ENCODE data around the gene EEF1G.
A peak's percentile ranks its signal among the peaks of the same experiment; 100 is the strongest.
"Not testable (repeated sequence)": the region's sequence is repeated elsewhere in the genome, so short reads cannot be mapped to it uniquely, and the experiment has no call there.

The EEF1G gene

DNA sequence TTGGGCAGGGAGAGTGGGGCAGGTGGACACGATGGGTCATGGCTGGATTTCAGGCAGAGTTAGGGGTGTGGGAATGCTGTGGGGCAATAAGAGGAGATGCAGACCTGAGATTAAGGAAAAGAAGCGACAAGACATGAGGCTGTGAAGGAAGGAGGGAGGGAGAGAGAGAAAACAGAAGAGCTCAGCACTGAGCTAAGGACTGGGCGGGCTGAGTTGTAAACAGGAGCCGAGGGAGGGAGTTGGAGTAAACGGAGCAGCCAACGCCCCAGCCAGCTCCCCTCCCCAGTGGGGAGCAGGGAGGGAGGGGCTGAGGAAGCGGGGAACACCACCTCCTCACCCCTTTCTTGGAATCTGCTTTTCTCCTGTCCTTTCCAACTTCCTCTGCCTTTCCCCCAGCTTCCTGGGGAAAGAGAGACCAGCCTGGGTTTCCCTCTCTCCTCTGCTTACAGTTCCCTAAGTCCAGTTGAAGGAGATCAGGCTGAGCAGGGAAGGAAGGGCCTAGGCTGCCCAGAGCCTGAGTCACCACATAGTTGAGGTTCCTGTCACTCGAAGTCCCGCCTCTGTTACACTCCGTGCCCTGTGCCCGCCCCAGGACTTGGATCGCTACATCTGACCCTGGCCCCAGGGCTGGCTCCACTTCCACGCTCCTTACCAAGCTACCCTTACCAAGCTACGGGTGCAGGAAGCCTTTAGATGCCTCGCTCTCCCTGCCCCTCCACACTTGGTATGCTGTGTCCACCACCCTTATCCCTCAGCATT is 20.4 kb downstream of the EEF1G start:
- DNase-seq: peak; percentile 58

DNA sequence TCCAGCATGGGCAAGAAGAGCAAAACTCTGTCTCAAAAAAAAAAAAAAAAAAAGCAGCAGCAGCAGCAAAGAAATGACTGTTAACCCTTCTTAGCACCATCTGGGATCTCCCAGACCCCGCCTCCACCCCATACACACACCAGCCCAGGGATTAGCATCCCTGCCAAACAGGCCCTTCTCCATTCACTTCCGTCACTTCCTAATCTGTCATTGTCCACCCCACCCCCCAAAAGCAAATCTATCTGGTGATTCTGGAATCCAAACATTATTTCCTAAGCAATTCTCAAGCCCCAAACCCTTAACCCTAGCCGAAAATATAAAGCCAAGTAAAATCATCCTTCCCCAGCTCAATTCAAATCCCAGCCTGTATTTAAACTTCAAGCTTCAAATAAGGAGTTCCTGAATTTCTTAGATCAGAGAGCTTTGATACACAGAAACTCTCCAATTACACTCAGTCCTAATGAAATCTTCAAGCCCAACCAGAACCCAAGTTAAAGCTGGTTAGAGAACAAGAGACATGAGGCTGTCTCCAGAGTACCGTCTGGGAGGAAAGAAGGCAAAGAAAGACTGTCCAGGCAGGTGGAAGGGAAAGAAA is 21.1 kb downstream of the EEF1G start:
- no peak for DNase-seq

DNA sequence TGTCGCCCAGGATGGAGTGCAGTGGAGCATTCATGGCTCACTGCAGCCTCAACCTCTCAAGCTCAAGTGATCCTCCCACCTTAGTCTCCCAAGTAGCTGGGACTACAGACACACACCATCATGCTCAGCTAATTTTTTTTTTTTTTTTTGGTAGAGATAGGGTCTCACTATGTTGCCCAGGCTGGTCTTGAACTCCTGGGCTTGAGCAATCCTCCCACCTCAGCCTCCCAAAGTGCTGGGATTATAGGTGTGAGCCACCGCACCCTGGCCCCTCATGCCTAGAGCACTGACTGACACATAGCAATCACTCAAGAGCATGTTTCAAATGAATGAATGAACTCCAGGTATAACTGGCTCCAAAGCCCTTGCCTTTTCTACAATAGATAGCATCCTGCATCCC is 23.2 kb downstream of the EEF1G start:
- DNase-seq: not testable (repeated sequence)

DNA sequence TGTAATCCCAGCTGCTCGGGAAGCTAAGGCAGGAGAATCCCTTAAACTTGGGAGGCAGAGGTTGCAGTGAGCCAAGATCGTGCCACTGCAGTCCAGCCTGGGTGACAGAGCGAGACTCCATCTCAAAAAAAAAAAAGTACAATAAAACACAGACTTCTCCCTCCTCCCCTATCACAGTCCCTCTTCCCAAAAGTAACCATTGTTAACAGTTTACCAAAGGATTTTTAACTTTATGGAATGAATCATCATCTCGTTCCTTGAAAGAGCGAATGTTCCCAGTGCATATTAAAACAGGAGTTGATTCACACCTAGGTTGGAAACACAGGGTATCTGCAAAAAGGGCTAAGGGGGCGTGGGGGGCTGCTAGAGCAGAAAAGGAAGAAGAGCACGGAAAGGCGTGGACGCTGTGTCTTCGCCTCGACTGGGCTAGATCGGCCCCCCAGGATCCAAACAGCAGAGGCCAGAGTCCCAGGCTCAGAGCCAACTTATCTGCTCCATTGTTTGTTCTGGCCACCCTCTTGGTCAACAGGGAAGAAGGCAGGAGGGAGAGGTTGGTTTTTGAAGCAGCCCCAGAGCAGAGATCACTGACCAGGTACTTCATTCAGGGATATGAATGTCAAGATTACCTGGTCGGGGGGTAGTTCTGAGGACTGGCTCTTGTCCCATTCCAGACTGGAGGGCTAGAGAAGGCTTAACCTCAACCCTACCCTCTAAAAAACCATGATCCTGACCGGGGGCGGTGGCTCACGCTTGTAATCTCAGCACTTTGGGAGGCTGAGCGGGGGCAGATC is 25.0 kb downstream of the EEF1G start:
- no peak for DNase-seq

DNA sequence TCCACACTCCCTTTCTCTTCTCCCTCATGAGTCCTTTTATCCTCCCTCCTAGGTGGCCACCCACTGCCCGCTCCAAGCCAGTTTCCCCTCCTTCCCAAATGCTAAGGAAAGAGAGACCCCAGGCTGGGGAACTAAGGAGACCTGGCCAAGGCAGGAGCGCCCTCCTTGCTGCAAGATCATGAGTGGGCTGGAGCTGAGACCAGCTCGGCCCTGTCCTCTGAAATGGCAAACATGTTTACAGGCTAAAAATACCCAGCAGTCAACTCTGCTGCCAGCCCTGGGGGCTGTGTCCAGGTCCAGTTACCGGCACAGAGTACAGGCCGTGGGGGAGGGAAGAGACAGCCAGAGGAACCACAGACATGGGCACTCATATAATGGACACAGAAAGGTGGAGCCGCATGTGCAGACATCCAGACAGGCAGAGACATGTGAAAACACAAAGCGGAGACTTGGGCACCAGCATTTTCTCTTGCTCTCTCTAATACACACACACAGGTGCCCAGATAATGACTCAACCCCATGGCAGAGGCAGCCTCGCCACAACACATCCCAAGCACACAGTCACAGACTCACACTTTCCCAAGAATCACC is 25.9 kb downstream of the EEF1G start:
- DNase-seq: no peak

DNA sequence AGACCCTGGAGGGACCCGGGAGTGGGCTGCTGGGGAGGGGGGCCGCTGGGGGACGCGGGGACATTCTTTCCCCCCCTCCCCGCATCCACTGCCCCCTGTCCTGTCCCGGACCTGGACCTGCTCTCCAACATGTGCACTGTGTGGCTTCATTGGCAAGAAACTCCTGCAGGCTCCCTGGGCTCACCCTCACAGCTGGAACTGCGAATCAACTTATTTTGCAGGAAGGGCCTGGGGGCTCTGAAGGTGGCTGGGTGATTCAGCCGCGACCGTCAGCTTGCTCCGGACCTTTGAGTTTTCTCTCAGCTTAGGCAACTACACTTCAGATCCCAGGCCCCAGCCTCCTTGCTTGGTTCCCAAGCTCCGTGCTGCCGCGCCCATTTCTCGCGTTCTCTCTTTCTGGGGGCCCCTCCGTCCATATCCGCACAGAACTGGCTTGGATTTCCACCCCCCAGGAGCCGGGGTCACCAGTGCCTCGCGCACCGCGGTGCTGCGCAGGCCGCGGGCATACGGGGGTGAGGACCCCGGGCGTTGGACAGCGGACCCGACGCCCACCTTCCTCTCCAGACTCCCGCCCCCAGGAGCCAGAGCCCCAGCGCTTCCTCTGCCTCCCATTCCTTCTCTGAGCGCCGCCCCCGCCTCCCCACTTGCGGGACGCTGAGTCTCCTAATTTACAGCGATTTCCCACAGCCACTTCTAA is 26.6 kb downstream of the EEF1G start:
- DNase-seq: no peak

DNA sequence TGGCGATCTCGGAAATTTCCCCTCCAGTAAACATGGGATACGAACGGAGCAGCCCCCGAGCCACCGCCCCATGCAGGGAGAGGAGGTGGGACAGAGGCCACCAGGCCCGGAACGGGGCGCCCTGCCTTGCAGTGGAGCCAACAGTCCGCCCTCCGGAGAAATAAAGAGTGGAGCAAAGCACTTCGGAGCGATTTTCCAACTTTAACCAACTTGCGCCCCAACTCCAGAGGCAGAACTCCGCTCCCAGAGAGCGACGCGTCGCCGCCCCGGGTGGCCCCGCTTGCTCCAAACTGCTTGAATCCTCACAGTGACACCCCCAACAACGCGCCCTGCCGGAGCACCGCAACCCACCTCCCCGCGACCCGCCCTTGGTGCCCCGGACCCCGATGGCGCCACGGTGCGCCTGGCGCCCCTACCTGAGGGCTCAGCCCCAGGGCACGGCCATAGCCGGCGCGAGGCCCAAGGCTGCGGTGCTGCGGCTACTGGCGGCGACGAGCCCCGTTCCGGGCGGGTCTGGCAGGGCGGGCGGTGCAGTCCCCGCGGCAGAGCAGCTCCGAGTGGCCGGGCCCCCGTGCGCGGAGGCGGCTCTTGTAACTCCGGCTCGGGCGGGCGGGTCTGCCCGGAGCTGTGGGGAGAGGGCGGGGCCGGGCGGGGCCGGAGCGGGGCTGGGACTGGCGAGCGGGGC is 27.3 kb downstream of the EEF1G start, which contains the start of gene AHNAK:
Gene AHNAK, minus strand, starts transcription at position 563 of the 685 bp plus-strand sequence. CDS start 10,708 bp downstream, outside the sequence.
- peak; percentile 64 for DNase-seq

DNA sequence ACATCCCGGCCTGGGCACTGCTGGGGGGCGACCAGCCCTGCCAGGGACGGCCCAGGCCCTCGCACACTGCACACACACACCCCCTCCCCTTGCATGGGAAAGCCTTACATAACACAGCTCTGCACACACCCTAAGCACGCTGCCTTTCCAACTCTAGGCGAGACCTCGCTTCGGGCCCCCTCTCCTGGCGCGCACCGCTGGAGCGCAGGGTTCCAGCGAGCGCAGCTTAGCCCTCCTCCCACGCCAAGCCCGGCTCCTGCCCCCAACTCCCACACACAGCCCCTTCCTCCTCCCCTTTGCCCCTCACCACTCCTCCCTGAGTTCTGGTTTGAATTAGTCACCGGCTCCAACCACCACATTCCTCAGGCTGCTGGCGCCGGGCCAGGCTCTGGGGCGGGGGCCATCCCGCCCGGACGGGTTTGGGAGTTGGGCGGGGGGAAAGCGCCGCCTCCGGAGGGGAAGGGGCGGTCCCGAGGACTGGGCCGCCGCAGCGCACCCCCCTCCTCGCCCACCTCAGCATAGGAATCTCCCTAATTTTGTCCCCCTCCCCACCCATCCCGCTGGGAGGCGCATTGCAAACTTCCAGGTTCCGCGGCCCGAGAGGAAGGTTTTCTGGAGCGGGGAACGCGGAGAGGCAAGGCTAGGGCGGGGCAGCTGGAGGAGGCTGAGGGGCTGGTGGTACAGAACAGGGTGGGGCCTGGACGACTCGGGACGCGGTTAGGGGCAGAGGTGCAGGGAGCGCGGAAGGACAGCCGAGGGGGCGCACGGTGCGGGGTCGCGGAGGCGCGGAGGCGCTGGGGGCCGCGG is 28.1 kb downstream of the EEF1G start:
- no peak for DNase-seq

DNA sequence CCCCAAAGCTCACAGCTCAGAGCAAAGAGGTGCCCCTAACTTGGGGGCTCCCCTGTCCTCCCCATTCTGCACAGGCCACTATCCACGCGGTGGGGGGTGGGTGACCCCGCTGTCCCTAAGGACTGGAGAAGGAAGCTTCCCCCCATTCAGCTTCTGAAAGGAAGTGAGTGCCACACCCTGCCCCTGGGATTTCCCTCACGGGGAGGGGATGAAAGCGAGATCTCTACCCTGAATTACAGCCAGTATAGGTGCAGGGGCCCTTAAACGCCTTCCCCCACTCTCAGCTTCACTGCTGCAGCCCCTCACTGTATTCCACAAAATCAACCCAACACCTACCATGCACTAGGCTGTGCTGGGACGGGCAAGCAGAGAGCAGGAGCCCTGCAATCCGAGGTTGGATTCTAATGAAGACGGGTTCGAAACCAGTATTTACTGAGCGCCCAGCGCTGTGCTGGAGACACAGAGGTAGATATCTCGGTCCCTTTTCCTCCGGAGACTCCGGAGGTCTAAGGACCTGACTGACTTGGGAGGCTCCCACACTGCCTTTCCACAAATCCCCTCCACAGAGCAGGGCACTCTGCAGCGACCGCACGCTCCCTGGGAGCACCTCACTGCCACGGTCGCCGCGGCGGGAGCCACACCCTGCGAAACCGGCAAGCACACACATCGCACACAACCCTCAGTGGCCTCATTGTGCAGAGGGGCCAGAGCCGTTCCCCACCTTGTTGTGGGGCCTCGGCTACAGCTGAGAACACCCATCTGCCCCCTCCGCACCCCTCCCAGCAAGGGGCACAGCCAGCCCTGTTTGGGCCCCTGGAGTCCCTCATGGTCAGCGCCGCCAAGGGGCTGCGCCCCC is 28.9 kb downstream of the EEF1G start:
- no peak for DNase-seq

DNA sequence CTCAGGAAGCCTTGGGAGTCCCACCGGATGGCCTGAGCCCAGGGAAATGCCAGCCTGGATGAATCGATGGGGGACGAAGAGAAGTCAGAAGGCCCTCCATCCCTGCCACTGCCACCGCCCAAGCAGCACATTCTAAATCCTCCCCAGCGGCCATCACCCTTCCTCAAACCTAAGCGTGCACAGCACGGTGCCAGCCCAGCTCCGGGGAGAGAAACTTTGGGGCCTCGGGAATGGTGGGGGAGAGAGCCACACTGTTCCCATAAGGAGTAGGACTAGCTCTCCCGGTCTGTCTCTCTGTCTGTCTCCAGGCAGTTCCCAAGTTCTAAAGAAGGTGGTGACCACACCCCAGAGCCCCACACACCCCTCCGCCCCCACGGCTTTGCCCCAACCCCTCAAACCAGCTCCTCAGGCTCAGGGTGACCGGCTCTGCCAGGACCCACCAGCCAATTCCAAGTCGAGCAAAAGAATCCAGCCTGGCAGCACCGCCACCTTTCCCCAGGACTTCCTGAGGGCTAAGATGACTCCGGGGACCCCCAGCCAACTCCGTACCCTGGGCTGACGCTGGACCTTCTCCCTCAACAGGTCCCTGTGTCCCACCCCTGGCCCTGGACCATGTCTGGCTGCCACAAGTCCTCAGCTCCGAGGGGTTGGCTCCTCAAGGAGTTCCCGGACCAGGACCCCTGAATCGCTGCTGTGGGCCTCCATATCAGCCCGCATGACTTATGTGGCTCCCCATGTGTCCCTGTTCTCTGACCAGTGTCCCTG is 29.8 kb downstream of the EEF1G start:
- DNase-seq: no peak

DNA sequence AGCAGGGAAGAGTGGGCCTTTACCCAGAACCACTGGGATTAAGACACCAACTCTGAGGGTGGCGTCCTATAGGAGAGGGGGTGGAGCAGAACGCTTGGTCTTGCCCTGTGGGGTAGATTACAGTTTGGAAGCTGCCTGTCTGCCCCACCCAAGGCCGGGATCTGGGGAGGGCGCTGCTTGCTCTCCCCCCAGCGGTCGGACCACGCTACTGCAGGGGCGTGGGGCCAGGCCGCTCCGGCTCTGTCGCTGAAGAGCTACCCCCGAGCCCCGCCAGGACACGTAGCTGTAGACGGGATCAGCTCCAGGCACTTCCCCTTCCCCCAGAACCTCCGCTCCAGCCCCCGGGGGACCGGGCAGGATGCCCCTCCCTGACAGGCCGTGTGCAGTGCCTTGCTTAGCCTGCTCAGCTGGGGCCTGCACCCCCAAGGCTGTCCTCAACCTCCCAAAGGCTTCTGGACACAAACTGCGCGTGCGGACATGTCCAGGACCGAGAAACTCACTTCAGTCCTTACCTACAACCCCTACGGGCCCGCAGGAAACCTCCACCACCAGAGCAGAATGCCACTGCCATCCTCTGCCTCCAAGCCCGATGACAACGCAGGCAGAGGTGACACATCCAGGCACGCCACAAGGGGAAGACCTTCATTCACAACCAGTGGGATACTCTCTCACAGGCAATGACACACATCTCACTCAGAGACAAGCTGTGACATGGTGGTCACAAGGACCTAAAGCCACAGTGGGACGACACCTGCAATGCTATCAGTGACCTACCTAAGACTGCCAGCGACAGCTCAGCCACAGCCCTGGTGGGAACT is 30.7 kb downstream of the EEF1G start:
- peak; percentile 63 for DNase-seq

DNA sequence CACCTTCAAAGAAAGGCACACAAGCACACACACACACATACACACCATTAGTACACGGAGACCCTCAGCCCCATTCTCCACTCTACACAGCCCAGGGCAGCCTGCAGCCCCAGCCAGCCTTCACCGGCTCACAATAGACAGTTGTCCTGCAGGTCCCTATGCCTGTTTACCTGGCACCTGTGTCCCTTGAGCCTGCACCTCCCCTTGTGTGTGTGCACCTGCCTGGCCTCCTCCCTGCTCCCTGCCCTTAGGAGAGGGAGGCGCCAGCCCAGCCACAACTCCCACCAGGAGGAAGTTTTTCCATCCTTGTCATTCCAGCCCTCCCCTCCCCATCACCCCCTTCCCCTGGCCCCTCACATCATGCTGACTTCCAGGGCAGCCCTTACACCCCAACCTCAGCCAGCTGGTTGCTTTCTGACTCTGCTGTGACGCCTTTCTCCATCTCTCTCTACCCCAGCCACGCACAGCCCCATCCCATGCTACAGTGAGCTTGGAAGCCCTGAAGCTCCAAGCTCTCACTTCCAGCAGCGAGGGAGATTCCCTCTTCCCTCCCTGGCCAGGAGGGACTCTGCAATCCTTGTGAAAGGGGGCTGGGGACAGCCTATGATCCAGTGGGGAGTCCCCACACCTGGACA is 31.5 kb downstream of the EEF1G start:
- DNase-seq: no peak

DNA sequence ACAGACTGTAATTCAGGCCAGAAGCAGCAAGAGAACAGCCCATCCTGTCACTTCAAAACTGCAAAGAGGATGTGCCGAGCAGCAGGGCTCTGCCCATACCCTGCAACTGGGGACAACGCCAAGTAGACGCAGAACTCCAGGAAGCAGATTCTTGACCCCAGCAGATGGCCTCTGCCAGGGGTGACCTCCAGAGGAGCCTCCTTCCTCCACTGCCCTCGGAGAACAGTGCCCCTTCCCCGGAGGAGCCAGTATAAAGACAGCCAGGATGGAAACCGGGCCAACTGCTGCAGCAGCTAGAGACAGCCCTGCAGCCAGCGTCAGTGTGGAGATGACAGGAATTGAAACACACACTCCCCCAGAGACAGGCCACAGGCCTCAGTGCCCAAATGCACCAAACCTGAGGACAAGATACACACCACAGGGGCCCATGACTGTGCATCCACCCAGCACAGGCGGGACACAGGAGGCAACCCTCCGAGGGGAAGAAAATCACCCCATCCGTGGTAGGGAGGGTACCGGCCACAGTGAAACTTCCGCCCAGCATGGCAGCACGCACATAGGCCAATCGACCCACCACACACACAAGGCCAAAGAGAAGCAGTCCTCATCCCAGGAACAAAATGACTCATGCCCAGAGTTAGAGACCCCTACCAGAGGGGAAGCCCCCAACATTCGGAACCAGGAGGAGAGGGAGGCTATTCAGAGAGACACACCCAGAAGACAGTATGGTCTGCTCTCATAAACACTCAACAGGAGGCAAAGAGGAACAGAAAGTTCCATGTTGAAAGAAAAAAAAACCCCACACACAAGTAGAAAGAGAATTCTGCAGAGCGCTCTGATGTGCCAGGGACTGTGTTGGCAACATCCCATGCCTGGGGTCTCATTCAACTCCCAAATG is 32.6 kb downstream of the EEF1G start:
- DNase-seq: no peak

DNA sequence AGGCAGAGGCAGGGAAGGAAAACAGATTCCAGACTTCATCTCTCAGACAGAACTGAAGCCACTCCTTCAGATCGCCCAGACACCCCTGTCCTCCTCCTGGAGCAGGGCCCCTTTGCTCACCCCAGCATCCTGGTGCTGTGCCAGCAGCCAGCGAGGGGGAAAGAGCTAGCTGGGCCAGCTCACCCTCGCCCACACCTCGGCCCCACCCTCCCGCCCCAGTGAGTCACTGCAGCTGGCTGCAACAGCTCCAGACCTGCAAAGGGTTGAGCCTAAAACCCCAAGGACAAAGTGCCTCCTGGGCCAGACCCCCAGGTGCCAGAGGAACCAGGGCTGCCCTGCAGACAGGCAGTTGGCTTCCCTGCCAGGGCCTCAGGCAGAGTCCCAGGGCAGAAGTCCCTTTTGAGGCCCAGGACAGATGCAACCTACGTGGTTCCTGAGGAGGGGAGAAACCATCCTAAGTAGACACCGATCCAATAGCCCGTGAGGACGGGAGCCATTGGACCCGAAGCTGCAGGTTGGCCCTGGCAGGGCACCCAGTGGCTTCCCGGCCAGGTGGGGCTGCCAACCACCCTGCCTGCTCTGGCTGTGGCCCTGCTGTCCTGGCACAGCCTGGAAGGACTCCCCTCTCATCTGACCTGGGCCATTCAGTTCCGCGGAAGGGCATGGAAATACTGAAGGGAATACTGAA is 34.3 kb downstream of the EEF1G start:
- peak; percentile 56 for DNase-seq

DNA sequence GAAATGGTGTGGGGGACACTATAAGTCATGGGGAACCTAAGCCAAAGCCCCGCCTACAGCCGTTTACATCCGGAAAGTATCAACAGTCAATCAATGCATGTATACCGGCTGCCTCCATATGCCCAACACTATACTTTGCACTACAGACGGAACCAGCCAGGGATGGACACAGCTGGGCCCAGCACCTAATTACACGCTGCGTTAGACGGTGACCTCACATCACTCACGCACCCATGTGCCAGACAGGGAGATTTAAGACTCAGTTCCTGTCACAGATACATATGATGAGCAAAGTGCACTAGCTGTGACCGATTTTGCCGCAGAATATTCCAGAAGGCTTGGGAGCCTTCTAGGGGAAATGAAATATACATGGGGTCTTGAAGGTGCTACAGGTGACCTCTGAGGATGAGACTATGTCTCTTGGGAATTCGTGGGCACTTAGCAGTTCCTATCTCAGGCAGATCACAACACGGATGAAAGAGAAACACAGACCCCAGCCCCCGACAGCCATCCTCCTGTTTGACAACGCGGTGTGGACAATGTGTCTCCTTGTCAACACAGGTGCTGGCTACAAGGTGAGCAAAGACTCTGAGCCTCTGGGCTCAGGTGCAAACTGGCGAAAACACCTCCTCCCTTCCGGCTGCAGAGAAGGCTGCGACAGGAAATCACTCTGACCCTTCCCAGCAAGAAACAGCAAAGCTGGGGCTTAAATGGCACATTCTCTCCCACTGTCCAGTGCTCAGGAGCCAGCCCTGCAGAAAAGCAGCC is 35.0 kb downstream of the EEF1G start:
- DNase-seq: no peak
